ENCODE data around the gene KLHDC4. TPM values are rescaled to one million over a fixed set of nuclear protein-coding genes. Genes with fewer than 3 reads are reported as not detected.

Gene KLHDC4
- total RNA-seq, 1 donor from 2014 or later, result 40.4 TPM

GRCh38 chr16:87690911-87691685, 74.7 kb downstream of the KLHDC4 start:
- DNase-seq (ENCODE audit: low read depth), result no peak
- no peak overlapping the region for H3K4me3 ChIP-seq (ENCODE audit: low read depth, low read length)
- no peak for TF ChIP-seq CTCF (IDR thresholded peaks at IDR 0.05; ENCODE audit: insufficient read depth, low read length, poor library complexity, severe bottlenecking)
- H3K36me3 ChIP-seq (ENCODE audit: control insufficient read depth, insufficient read depth, low read length), result no peaks in the 10 kb centered on the region
- peaks cover 26% of the 10 kb centered on the region for H3K27me3 ChIP-seq (ENCODE audit: control insufficient read depth, insufficient read depth, low read length)

GRCh38 chr16:87689956-87690465, 75.8 kb downstream of the KLHDC4 start:
- Histone ChIP-seq H3K36me3 (ENCODE audit: control insufficient read depth, insufficient read depth, low read length) (no peaks in the 10 kb centered on the region), H3K27me3 (ENCODE audit: control insufficient read depth, insufficient read depth, low read length) (peaks cover 27% of the 10 kb centered on the region), H3K4me3 (ENCODE audit: low read depth, low read length) (no peak overlapping the region)
- no peak for TF ChIP-seq CTCF (IDR thresholded peaks at IDR 0.05; ENCODE audit: insufficient read depth, low read length, poor library complexity, severe bottlenecking)
- DNase-seq (ENCODE audit: low read depth), result no peak

- no peaks in the 10 kb centered on the region for H3K36me3 ChIP-seq (ENCODE audit: control insufficient read depth, insufficient read depth, low read length)
- no peak for TF ChIP-seq CTCF (IDR thresholded peaks at IDR 0.05; ENCODE audit: insufficient read depth, low read length, poor library complexity, severe bottlenecking)
- no peak for DNase-seq (ENCODE audit: low read depth)
- peaks cover 30% of the 10 kb centered on the region for H3K27me3 ChIP-seq (ENCODE audit: control insufficient read depth, insufficient read depth, low read length)
- no peak overlapping the region for H3K4me3 ChIP-seq (ENCODE audit: low read depth, low read length)
Measured at GRCh38 chr16:87688876-87689815, 76.6 kb downstream of the KLHDC4 start.

GRCh38 chr16:87687998-87688529, 77.7 kb downstream of the KLHDC4 start:
- Histone ChIP-seq H3K27me3 (ENCODE audit: control insufficient read depth, insufficient read depth, low read length) (peaks cover 30% of the 10 kb centered on the region), H3K36me3 (ENCODE audit: control insufficient read depth, insufficient read depth, low read length) (no peaks in the 10 kb centered on the region), H3K4me3 (ENCODE audit: low read depth, low read length) (no peak overlapping the region)
- DNase-seq (ENCODE audit: low read depth), result no peak
- no peak for TF ChIP-seq CTCF (IDR thresholded peaks at IDR 0.05; ENCODE audit: insufficient read depth, low read length, poor library complexity, severe bottlenecking)

- peaks cover 30% of the 10 kb centered on the region for H3K27me3 ChIP-seq (ENCODE audit: control insufficient read depth, insufficient read depth, low read length)
- TF ChIP-seq CTCF (IDR thresholded peaks at IDR 0.05; ENCODE audit: insufficient read depth, low read length, poor library complexity, severe bottlenecking), result no peak
- DNase-seq (ENCODE audit: low read depth), result no peak
- no peak overlapping the region for H3K4me3 ChIP-seq (ENCODE audit: low read depth, low read length)
- no peaks in the 10 kb centered on the region for H3K36me3 ChIP-seq (ENCODE audit: control insufficient read depth, insufficient read depth, low read length)
Measured at GRCh38 chr16:87687126-87687910, 78.5 kb downstream of the KLHDC4 start.
